Activated CD8-positive, alpha-beta memory T cell treated with anti-CD3 and anti-CD28 coated beads for 36 hours (primary cell): ENCODE measurements around the gene SMCR8. TPM values are rescaled to one million over a fixed set of nuclear protein-coding genes. Genes with fewer than 3 reads are reported as not detected.

Experiments
- total RNA-seq, 2 experiments: library from RNA; stranded (reverse); gene quantifications; one replicate each; pipeline ENCODE4 v1.2.3, GENCODE V29; 2021

The SMCR8 gene
- total RNA-seq, 2 experiments from 2014 or later: 21.5 to 21.6 TPM

Other genes starting within 250 kb of the SMCR8 start
- gene DRG2, start 227.3 kb upstream of the SMCR8 start, total RNA-seq: 10 to 100 TPM; 53.2 to 53.7 TPM
- under 1 TPM; 0.27 to 0.46 TPM for gene MYO15A, start 206.5 kb upstream of the SMCR8 start, total RNA-seq
- 100 to 1,000 TPM; 173 TPM for gene ALKBH5, start 131.5 kb upstream of the SMCR8 start, total RNA-seq
- gene LLGL1, start 89.7 kb upstream of the SMCR8 start, total RNA-seq: 10 to 100 TPM; 23.6 to 24.9 TPM
- gene FLII, start 56.6 kb upstream of the SMCR8 start, total RNA-seq: 100 to 1,000 TPM; 264 to 279 TPM
- gene MIEF2, start 54.6 kb upstream of the SMCR8 start, total RNA-seq: 1 to 10 TPM; 4.3 to 4.4 TPM
- gene TOP3A, start 299 bp upstream of the SMCR8 start, total RNA-seq: 10 to 100 TPM; 68.5 to 72.4 TPM
- 10 to 100 TPM; 49.6 to 50.4 TPM for gene SHMT1, start 48.3 kb downstream of the SMCR8 start, total RNA-seq
- not detected for gene EVPLL, start 62.5 kb downstream of the SMCR8 start, total RNA-seq
- not detected for gene LGALS9C, start 161.5 kb downstream of the SMCR8 start, total RNA-seq